GM12801 (cell line): Measurements from ENCODE around the gene HYI.

Source experiments
- TF ChIP-seq, protein P1 (sequence below): IDR thresholded peaks from one replicate; pipeline ENCODE4 v1.5.1; 2011; ENCODE audit warnings: control low read depth; ENCODE audit not compliant: insufficient read length; ENCODE audit errors: extremely low read depth

HYI gene

GRCh38 chr1:43453442-43454269 is at the start of gene HYI:
Gene HYI, minus strand, starts transcription at chr1:43453931. Its CDS starts 138 bp downstream, at chr1:43453793.
- TF ChIP-seq, protein P1, sequence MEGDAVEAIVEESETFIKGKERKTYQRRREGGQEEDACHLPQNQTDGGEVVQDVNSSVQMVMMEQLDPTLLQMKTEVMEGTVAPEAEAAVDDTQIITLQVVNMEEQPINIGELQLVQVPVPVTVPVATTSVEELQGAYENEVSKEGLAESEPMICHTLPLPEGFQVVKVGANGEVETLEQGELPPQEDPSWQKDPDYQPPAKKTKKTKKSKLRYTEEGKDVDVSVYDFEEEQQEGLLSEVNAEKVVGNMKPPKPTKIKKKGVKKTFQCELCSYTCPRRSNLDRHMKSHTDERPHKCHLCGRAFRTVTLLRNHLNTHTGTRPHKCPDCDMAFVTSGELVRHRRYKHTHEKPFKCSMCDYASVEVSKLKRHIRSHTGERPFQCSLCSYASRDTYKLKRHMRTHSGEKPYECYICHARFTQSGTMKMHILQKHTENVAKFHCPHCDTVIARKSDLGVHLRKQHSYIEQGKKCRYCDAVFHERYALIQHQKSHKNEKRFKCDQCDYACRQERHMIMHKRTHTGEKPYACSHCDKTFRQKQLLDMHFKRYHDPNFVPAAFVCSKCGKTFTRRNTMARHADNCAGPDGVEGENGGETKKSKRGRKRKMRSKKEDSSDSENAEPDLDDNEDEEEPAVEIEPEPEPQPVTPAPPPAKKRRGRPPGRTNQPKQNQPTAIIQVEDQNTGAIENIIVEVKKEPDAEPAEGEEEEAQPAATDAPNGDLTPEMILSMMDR: no peak

DNA sequence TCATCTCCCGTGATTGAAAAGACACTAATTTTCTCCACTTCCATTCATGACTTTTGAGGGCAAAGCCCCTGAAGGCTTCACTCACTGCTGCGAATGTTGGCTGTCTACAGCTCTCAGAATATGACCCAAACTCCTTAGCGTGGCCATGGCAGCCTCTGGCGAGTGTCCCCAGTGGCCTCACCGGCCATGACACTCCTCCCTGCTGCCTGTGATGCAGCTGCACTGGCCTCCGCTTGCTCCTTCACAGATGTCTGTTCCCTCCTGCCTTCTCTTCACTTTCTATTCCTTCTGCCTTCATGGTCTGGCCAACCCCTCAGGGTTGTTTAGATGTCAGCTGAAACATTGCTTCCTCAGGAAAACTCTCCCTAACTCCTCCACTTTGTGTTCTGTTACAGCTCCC is 46.2 kb upstream of the HYI start:
- TF ChIP-seq, protein P1: no peak

DNA sequence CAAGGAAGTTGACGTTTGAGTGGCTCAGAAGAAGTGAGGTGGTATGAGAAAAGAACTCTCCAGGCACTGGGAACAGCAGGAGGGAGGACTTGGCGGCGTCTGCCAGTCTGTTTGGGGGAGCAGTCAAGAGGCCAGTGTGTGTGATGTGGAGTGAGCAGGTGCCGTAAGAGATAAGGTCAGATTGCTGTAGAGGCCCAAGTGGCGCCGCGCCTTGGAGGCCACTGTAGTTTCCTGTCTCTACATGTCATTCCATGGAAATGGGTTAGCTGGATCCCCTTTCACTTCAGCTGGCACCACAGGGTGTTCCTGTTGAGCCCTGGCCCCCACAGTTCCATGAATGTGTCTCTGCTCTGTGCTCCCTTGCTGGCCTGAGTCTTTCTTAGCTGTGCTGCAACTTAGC is 41.5 kb upstream of the HYI start:
- TF ChIP-seq, protein P1: no peak

GRCh38 chr1:43493661-43494450 is 40.1 kb upstream of the HYI start:
- TF ChIP-seq, protein P1: no peak

DNA sequence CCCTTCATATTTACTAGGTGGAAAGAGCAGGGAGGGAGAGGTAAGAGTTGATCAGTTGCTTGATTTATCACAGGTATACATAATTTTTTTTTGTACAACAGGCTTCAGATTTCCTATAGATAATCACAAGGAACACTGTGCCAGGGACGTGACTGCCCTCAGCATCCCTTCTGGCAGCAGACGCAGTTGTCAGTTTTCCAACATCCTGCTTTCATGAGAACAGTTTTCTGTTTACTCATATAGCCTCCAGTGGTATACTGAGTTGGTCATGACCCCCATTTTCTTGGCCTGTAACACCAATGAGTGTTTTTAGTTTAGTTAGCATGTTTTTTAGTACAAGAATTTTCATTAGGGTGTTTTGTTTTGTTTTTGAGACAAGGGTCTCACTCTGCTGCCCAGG is 39.1 kb upstream of the HYI start:
- TF ChIP-seq, protein P1: no peak

GRCh38 chr1:43491061-43491460 is 37.3 kb upstream of the HYI start:
- TF ChIP-seq, protein P1: no peak

- TF ChIP-seq, protein P1: no peak
These were observed 34.4 kb upstream of the HYI start for GRCh38 chr1:43488165-43488564.
